HCT116 (cell line): Measurements from ENCODE around the gene ZNF835. TPM values are rescaled to one million over a fixed set of nuclear protein-coding genes. Genes with fewer than 3 reads are reported as not detected.

ENCODE experiments used
- ATAC-seq: fragments of 200-7000 bp; cut with Tn5 transposase; 2 replicates; pipeline ENCODE4 v1.9.1; 2020; ENCODE audit warnings: mild to moderate bottlenecking, moderate library complexity
- BruUV-seq: library from RNA; stranded (reverse); fragments of 400-500 nt; replicated peaks from 2 replicates; lab custom pipeline; 2021; lab: Mats Ljungman, UMichigan
- CTCF ChIA-PET: fragments of 300-600 bp; sonication (Branson Sonifier 250); formaldehyde crosslinking; loops from one replicate; lab custom pipeline; 2021; ENCODE audit warnings: antibody characterized with exemption; lab: Charles Lee
- POLR2A ChIA-PET: fragments of 300-600, 350-600 bp; sonication (Branson Sonifier 250); formaldehyde crosslinking; loops from one replicate; lab custom pipeline; 2021; ENCODE audit warnings: antibody characterized with exemption; lab: Charles Lee
- RAD21 ChIA-PET, 2 experiments: fragments of 300-600 bp; sonication (Branson Sonifier 250); formaldehyde crosslinking; loops; one replicate each; lab custom pipeline; 2023; ENCODE audit warnings: low total read pairs in 2 of 2; ENCODE audit not compliant: uncharacterized antibody in 2 of 2, unreplicated experiment in 2 of 2, low non-redundant PET in 1 of 2; lab: Charles Lee
- DNase-seq: peaks from one replicate; pipeline ENCODE4 v3.0.0-alpha.2; 2010; ENCODE audit warnings: low read depth, low spot score
- H2AFZ ChIP-seq: fragments of 200-600 bp; shearing (Covaris generic), sonication (generic); 2 replicates; pipeline ENCODE4 v1.6.1; 2017; ENCODE audit warnings: low read depth, mixed run types, mixed read lengths, antibody characterized with exemption, low read length; ENCODE audit not compliant: poor library complexity, severe bottlenecking
- H3K27ac ChIP-seq: 2 replicates; pipeline ENCODE4 v1.5.1; 2012; ENCODE audit warnings: low read depth, low read length
- H3K27me3 ChIP-seq: fragments of 200-600 bp; sonication (generic); 2 replicates; pipeline ENCODE4 v1.6.1; 2016; ENCODE audit warnings: mixed run types, low read length, mixed read lengths; ENCODE audit not compliant: insufficient read depth
- H3K36me3 ChIP-seq, 2 experiments: fragments of 200-500 bp in 1 of 2; fragments of 200-600 bp in 1 of 2; sonication (Bioruptor generic) in 1 of 2; sonication (generic) in 1 of 2; 2 replicates each; pipeline versions ENCODE4 v1.5.1 to v1.6.1; 2014 to 2016; ENCODE audit warnings: low read length in 2 of 2, inconsistent platforms in 1 of 2, mixed read lengths in 1 of 2, mixed run types in 1 of 2; ENCODE audit not compliant: insufficient read depth in 2 of 2, control insufficient read depth in 1 of 2
- H3K4me1 ChIP-seq, 2 experiments: fragments of 200-600 bp in 1 of 2; sonication (generic) in 1 of 2; 2 replicates each; pipeline versions ENCODE4 v1.5.1 to v1.6.1; 2012 to 2017; ENCODE audit warnings: low read length in 2 of 2, inconsistent platforms in 1 of 2, mild to moderate bottlenecking in 1 of 2, mixed read lengths in 1 of 2, mixed run types in 1 of 2, moderate library complexity in 1 of 2; ENCODE audit not compliant: insufficient read depth in 2 of 2, control insufficient read depth in 1 of 2
- H3K4me2 ChIP-seq: fragments of 200-600 bp; sonication (generic); 2 replicates; pipeline ENCODE4 v1.6.1; 2017; ENCODE audit warnings: mixed run types, low read length, mixed read lengths
- H3K4me3 ChIP-seq, 2 experiments: fragments of 200-600 bp in 1 of 2; sonication (generic) in 1 of 2; replicated peaks in 1 of 2; 2 replicates each; pipeline ENCODE4 v1.5.1; 2011 to 2016; ENCODE audit warnings: low read length in 2 of 2, control low read depth in 1 of 2, low read depth in 1 of 2, mild to moderate bottlenecking in 1 of 2, mixed read lengths in 1 of 2, mixed run types in 1 of 2
- H3K79me2 ChIP-seq: fragments of 200-600 bp; sonication (generic); 2 replicates; pipeline ENCODE4 v1.6.1; 2017; ENCODE audit warnings: mild to moderate bottlenecking, mixed run types, low read length, moderate library complexity, mixed read lengths; ENCODE audit not compliant: insufficient read depth
- H3K9ac ChIP-seq: fragments of 200-600 bp; sonication (generic); 2 replicates; pipeline ENCODE4 v1.6.1; 2016; ENCODE audit warnings: low read length, mixed read lengths
- H3K9me2 ChIP-seq: fragments of 200-600 bp; sonication (generic), shearing (Covaris generic); 2 replicates; pipeline ENCODE4 v1.6.1; 2017; ENCODE audit warnings: mixed run types, mild to moderate bottlenecking, moderate library complexity; ENCODE audit not compliant: insufficient read depth
- H3K9me3 ChIP-seq, 2 experiments: fragments of 200-500 bp in 1 of 2; fragments of 200-600 bp in 1 of 2; sonication (Bioruptor generic) in 1 of 2; sonication (generic) in 1 of 2; 2 replicates each; pipeline ENCODE4 v1.6.1; 2014 to 2017; ENCODE audit warnings: low read length in 2 of 2, mixed read lengths in 2 of 2, inconsistent platforms in 1 of 2, low read depth in 1 of 2, mild to moderate bottlenecking in 1 of 2, mixed run types in 1 of 2, moderate library complexity in 1 of 2; ENCODE audit not compliant: control insufficient read depth in 1 of 2, insufficient read depth in 1 of 2
- H4K20me1 ChIP-seq: fragments of 200-600 bp; sonication (generic), shearing (Covaris generic); 2 replicates; pipeline ENCODE4 v1.6.1; 2017; ENCODE audit warnings: mixed run types, mild to moderate bottlenecking, moderate library complexity; ENCODE audit not compliant: insufficient read depth
- ATF3 ChIP-seq: IDR thresholded peaks from 2 replicates; pipeline ENCODE4 v1.6.1; 2012
- CTCF ChIP-seq, 3 experiments: fragments of 200-600 bp in 1 of 3; sonication (generic) in 1 of 3; IDR thresholded peaks in 2 of 3; conservative IDR thresholded peaks in 1 of 3; 2 replicates each; pipeline ENCODE4 v1.5.1; 2012 to 2017; ENCODE audit warnings: low read depth in 2 of 3, low read length in 2 of 3, antibody characterized with exemption in 1 of 3, borderline replicate concordance in 1 of 3, control low read depth in 1 of 3, mild to moderate bottlenecking in 1 of 3, mixed read lengths in 1 of 3, mixed run types in 1 of 3, moderate library complexity in 1 of 3; ENCODE audit not compliant: insufficient read depth in 1 of 3
- EGR1 ChIP-seq: IDR thresholded peaks from 2 replicates; pipeline ENCODE4 v1.6.1; 2012; ENCODE audit warnings: low read depth
- EZH2 ChIP-seq: fragments of 200-600 bp; sonication (generic); IDR thresholded peaks from 2 replicates; pipeline ENCODE4 v1.6.1; 2017; ENCODE audit warnings: antibody characterized with exemption, mixed run types
- FOSL1 ChIP-seq: IDR thresholded peaks from 2 replicates; pipeline ENCODE4 v1.6.1; 2012; ENCODE audit warnings: low read depth
- MAX ChIP-seq: IDR thresholded peaks from 2 replicates; pipeline ENCODE4 v1.6.1; 2012
- POLR2A ChIP-seq: IDR thresholded peaks from 2 replicates; pipeline ENCODE4 v1.7.0; 2011; ENCODE audit warnings: borderline replicate concordance; ENCODE audit not compliant: insufficient read depth, insufficient read length; ENCODE audit errors: extremely low read depth
- RAD21 ChIP-seq: IDR thresholded peaks from 2 replicates; pipeline ENCODE4 v1.6.1; 2012; ENCODE audit warnings: low read depth, mild to moderate bottlenecking
- SP1 ChIP-seq: IDR thresholded peaks from 2 replicates; pipeline ENCODE4 v1.6.1; 2012; ENCODE audit warnings: low read depth
- TCF7L2 ChIP-seq: IDR thresholded peaks from 2 replicates; pipeline ENCODE4 v1.7.0; 2011; ENCODE audit warnings: borderline replicate concordance, inconsistent platforms; ENCODE audit not compliant: insufficient read depth, insufficient read length; ENCODE audit errors: extremely low read depth
- YY1 ChIP-seq: IDR thresholded peaks from 2 replicates; pipeline ENCODE4 v1.6.1; 2011; ENCODE audit warnings: low read length, low read depth, moderate library complexity, mild to moderate bottlenecking; ENCODE audit not compliant: insufficient replicate concordance; ENCODE audit errors: extremely low read depth
- intact Hi-C: fragments of 100-400 bp; cut with micrococcal nuclease; formaldehyde crosslinking; loops from 2 replicates; pipeline ENCODE4 v1.10.0; 2022
- total RNA-seq: library from RNA; stranded (reverse); gene quantifications from one replicate; pipeline ENCODE4 v1.2.1, GENCODE V29; 2021; ENCODE audit not compliant: unreplicated experiment

The ZNF835 gene
- total RNA-seq, 1 experiment from 2014 or later = not detected

GRCh38 chr19:56625708-56626107, 45.8 kb downstream of the ZNF835 start:
- no TSS peak for BruUV-seq
- POLR2A ChIA-PET = no interaction called here

More at GRCh38 chr19:56625708-56626107, 45.8 kb downstream of the ZNF835 start:
- H3K9me3 ChIP-seq = peaks cover 0 to 11% of the 10 kb centered on the region in 2 experiments; a peak in 2 of 4 replicates
- H3K4me1 ChIP-seq = no peaks in the 10 kb centered on the region
- no peaks in the 10 kb centered on the region for H3K79me2 ChIP-seq
- H3K36me3 ChIP-seq = no peaks in the 10 kb centered on the region
- TF ChIP-seq POLR2A (no peak), EGR1 (no peak), FOSL1 (no peak), SP1 (no peak), CTCF (IDR thresholded peaks at IDR 0.05 in 2 of 3, conservative IDR thresholded peaks at IDR 0.05 in 1 of 3; ENCODE audit: borderline replicate concordance in 1 of 3, insufficient read depth in 1 of 3, low read depth in 2 of 3, low read length in 2 of 3) (no peak), RAD21 (no peak), YY1 (no peak), TCF7L2 (no peak), MAX (no peak), ATF3 (no peak), EZH2 (no peak)
- H3K4me2 ChIP-seq = no peak overlapping the region
- no peak for DNase-seq
- RAD21 ChIA-PET = no interaction called here
- H3K9me2 ChIP-seq = no peaks in the 10 kb centered on the region
- H3K9ac ChIP-seq = no peak overlapping the region
- H3K27me3 ChIP-seq = no peaks in the 10 kb centered on the region
- H3K4me3 ChIP-seq = no peak overlapping the region
- H2AFZ ChIP-seq = no peak overlapping the region
- CTCF ChIA-PET = no interaction called here
- no peak for ATAC-seq
- no peaks in the 10 kb centered on the region for H4K20me1 ChIP-seq
- no peak overlapping the region for H3K27ac ChIP-seq
- intact Hi-C loops = no loop called here
